WERI-Rb-1 (cell line): Measurements from ENCODE around the gene TIMP3.

Experiments
- DNase-seq: peaks from one replicate; pipeline ENCODE4 v3.0.0-alpha.2; 2020
- H3K27ac ChIP-seq: fragments of 250-450 bp; sonication (Bioruptor Pico); 2 replicates; pipeline ENCODE4 v1.5.1; 2020; ENCODE audit warnings: mild to moderate bottlenecking, moderate library complexity
- H3K27me3 ChIP-seq: fragments of 250-450 bp; sonication (Bioruptor Pico); 2 replicates; pipeline ENCODE4 v1.5.1; 2021; ENCODE audit warnings: mild to moderate bottlenecking, low read depth, moderate library complexity; ENCODE audit not compliant: insufficient read depth, severe bottlenecking
- H3K36me3 ChIP-seq: fragments of 250-450 bp; sonication (Bioruptor Pico); 2 replicates; pipeline ENCODE4 v1.5.1; 2020; ENCODE audit warnings: mild to moderate bottlenecking, moderate library complexity
- H3K4me3 ChIP-seq: 2 replicates; pipeline ENCODE4 v1.5.1; 2011; ENCODE audit warnings: low read depth, mild to moderate bottlenecking, control low read depth, low read length
- H3K9me3 ChIP-seq: fragments of 250-450 bp; sonication (Bioruptor Pico); 2 replicates; pipeline ENCODE4 v1.5.1; 2021; ENCODE audit warnings: mild to moderate bottlenecking, moderate library complexity; ENCODE audit not compliant: severe bottlenecking
- TF ChIP-seq, protein P1 (sequence below): IDR thresholded peaks from 2 replicates; pipeline ENCODE4 v1.5.1; 2011; ENCODE audit warnings: low read depth, mild to moderate bottlenecking, control low read depth, inconsistent platforms, low read length

The TIMP3 gene

DNA sequence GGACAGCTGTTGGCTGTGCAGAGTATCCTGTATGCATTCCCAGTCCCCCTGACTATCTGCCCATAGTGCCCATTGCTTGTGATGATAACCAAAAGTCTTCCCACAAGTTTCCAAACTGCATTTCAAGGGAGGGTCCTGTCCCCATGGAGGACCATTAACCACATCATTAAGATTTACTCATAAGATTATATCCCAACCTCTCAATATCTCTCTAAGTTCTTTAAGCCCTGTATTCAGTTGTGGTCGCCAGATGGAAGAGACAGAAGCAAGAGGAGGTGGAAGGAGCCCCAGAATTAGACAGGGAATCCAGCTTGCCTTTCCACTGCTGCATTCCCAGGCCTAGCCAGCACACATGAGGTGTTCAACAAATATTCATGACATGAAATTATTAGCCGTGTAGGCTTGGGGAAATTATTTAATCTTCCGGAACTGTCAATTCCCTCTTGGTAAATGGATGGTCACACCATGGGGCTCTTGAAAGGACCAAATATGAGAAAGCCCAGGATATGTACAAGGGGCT, 42.6 kb upstream of the TIMP3 start:
- Histone ChIP-seq H3K9me3 (no peaks in the 10 kb centered on the region), H3K27me3 (no peaks in the 10 kb centered on the region), H3K36me3 (no peaks in the 10 kb centered on the region), H3K4me3 (no peak overlapping the region), H3K27ac (no peak overlapping the region)
- no peak for DNase-seq
- TF ChIP-seq, protein P1, sequence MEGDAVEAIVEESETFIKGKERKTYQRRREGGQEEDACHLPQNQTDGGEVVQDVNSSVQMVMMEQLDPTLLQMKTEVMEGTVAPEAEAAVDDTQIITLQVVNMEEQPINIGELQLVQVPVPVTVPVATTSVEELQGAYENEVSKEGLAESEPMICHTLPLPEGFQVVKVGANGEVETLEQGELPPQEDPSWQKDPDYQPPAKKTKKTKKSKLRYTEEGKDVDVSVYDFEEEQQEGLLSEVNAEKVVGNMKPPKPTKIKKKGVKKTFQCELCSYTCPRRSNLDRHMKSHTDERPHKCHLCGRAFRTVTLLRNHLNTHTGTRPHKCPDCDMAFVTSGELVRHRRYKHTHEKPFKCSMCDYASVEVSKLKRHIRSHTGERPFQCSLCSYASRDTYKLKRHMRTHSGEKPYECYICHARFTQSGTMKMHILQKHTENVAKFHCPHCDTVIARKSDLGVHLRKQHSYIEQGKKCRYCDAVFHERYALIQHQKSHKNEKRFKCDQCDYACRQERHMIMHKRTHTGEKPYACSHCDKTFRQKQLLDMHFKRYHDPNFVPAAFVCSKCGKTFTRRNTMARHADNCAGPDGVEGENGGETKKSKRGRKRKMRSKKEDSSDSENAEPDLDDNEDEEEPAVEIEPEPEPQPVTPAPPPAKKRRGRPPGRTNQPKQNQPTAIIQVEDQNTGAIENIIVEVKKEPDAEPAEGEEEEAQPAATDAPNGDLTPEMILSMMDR, result no peak

DNA sequence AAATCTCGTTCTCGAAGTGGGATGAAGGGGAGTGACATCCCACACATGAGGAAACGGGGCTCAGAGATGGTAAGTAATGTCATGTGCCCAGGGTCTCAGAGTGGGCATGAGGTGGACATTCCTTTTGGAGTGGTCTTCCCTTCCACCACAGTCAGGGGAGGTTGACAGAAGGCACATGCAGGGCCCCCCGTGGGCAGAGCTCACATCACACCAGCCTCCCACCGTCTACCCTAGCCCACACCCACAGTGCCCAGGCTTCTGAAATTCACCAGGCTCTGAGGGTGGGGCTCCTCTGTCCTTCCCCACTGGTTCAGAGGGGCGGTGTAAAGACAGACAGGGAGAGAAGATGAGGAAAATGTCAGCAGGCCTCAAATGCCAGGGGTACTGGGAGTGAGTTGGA, 41.1 kb upstream of the TIMP3 start:
- Histone ChIP-seq H3K27me3 (no peaks in the 10 kb centered on the region), H3K36me3 (no peaks in the 10 kb centered on the region), H3K4me3 (no peak overlapping the region), H3K9me3 (no peaks in the 10 kb centered on the region), H3K27ac (no peak overlapping the region)
- no peak for DNase-seq
- TF ChIP-seq, protein P1, result no peak

DNA sequence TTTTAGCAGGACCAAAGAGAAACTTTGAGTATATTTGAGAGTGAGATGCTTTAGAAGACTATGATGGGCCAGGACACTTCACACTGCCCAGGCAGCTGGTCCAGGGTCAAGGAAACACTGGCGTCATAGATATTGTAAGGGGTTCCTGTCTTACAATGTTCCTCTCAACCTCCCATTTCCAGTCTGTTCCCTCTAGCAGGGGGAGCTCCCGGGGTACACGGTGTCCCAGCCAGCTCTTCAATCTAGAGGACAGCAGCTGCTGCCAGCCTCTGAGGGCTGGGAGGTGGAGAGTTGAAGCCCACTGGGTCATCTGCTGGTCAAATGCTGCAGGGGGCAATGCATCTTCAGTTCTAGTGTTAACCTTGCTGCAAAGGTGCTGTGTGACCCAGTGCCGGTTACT, 40.7 kb upstream of the TIMP3 start:
- TF ChIP-seq, protein P1, result no peak
- no peaks in the 10 kb centered on the region for H3K9me3 ChIP-seq
- H3K27me3 ChIP-seq, result no peaks in the 10 kb centered on the region
- no peaks in the 10 kb centered on the region for H3K36me3 ChIP-seq
- H3K4me3 ChIP-seq, result no peak overlapping the region
- H3K27ac ChIP-seq, result no peak overlapping the region
- no peak for DNase-seq

DNA sequence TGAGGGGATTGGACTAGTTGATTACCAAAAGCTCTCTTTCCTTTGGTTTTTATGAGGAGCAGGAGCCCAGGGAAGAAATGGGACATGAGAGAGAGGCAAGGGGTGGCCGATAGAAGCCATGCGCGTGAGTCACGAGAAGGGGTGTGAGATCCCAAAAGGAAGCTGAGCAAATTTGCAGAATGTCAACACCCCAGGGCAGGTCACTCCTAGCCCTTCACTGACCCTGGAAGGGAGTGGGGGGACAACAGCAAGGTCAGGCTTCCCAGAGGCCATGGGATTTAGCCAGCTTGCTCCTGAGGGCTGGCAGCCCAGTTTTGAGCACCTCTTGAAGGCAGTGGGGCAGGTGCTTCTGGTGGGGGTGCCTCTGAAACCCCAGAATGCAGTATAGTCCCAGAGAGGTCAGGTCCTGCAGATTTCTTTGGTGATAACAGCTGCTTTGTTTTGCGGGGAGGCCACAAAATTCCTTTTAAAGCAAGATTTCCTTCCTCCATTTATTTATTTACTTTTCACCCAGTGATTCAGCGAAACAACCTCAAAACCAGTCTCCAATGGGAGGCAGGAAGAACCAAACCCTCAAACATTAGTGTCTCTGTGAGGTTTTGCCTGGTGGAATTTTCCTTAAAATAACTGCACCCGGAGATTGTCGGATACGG, 40.1 kb upstream of the TIMP3 start:
- Histone ChIP-seq H3K9me3 (no peaks in the 10 kb centered on the region), H3K27me3 (no peaks in the 10 kb centered on the region), H3K4me3 (no peak overlapping the region), H3K27ac (no peak overlapping the region), H3K36me3 (no peaks in the 10 kb centered on the region)
- DNase-seq, result no peak
- TF ChIP-seq, protein P1, result no peak

DNA sequence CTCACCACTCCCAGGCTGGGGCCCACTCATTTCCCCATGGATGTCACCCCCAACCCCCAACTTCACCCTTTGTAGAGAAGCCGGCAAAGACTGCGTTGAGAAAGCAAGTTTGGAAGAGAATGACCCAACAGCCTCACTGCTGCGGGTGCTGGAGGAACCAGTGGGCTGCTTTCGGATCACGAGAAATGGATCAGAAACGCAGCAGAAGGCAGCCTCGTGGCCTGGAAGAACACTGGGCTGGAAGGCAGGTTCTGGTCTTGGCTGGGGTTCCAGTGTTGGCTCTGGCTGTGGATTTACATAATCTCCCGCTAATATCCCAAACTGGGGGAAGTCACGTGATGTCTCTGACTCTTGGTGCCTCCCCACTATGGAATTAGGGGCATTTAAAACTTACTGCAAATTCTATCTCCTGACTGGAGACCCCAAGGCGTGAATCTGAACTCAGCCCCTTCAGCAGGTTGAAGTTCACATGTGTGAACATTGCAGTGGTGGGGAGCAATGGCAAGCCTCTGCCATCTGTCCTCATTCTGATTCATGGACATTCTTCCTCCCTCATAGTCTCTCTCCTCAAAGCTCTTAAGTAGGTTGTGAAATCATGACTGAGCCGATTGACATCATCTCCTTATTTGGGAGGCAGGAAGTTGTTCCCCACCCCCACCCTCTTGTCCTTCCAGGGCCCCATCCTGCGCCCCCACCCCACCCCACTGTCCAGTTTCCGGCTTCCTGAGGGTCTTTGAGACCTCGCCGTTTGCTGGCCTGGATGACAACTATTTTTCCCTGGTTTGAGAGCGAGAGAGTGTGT, 37.0 kb upstream of the TIMP3 start:
- peaks cover 2% of the 10 kb centered on the region for H3K9me3 ChIP-seq
- H3K27me3 ChIP-seq, result no peaks in the 10 kb centered on the region
- no peak overlapping the region for H3K4me3 ChIP-seq
- TF ChIP-seq, protein P1, result no peak
- peak; percentile 51 for DNase-seq
- H3K36me3 ChIP-seq, result no peaks in the 10 kb centered on the region
- H3K27ac ChIP-seq, result peak overlapping the region; percentile 60
